HG03565 (cell line): Measurements from ENCODE around the gene TXNRD1.
"Not testable (repeated sequence)": the region's sequence is repeated elsewhere in the genome, so short reads cannot be mapped to it uniquely, and the experiment has no call there.

ENCODE experiments used
- ATAC-seq: cut with Tn5 transposase; IDR thresholded peaks from one replicate; pipeline ENCODE4 v1.9.1; 2021; ENCODE audit warnings: mild to moderate bottlenecking, moderate library complexity; ENCODE audit not compliant: unreplicated experiment

TXNRD1 gene

DNA sequence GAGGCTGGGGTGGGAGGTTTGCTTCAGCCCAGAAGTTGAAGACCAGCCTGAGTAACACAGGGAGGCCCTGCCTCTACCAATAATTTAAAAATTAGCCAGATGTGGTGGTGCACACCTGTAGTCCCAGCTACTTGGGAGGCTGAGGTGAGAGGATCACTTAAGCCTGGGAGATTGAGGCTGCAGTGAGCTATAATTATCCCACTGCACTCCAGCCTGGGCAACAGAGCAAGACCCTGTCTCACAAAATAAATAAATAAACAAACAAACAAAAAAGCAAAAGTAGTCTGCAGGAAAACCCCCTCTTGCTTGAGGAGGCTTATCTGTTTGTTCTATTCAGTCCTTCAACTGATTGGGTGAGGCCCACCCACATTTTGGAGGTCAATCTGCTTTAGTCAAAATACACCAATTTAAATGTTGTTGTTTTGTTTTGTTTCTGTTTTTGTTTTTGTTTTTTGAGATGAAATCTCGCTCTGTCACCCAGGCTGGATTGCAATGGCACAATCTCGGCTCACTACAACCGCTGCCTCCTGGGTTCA, 24.9 kb upstream of the TXNRD1 start:
- no peak for ATAC-seq

- ATAC-seq, result no peak
Observed at GRCh38 chr12:104197264-104197663, 18.3 kb upstream of the TXNRD1 start.

DNA sequence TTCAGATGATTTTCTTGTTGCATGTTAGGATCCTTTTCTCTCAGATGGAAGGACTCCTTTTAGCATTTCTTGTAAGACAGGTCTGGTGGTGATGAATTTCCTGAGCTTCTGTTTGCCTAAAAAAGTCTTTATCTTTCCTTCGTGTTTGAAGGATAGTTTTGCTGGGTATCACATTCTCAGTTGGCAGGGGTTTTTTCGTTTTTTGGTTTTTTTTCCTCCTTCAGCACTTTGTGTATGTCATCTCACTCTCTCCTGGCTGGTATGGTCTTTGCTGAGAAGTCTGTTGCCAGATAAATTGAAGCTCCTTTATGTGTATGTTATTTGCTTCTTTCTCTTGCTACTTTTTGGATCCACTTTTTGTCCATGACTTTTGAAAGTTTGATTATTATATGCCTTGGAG, 15.6 kb upstream of the TXNRD1 start:
- ATAC-seq, result no peak

GRCh38 chr12:104201238-104202001, 14.2 kb upstream of the TXNRD1 start:
- no peak for ATAC-seq

DNA sequence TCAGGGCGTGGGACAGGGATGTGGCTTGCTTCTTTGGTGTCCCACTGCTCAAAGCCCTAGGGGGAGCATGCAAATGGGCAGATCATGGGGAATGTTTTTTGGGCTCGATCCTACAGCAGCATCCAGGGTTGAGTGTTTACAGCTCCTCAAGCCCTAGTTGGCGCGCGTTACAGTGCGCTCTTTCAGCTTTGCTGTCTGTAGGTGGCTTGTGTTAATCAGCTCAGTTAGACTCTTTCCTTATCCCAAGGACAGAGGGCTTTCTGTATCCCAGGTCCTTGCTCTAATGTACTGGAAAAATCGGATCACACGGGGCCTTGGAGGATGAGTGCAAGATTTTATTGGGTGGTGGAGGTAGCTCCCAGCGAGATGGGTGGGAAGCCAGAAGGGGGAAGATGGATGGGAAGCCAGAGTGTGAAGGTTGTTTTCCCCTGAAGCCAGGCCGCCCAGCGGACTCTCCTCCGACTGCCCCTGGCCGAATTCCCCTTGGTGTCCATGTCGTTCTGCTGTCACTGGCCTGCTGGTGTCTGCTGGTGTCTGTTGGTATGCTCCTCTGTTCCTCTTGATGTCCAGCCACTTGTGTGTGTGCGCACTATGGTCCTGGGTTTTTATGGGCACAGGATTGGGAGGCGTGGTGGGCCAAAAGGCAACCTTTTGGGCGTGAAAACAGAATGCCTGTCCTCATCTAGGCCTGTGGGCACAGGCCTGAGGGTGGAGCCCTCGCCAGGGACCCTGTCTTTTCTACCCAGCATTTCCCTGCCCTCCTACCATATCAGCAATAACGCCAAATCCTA, 10.7 kb upstream of the TXNRD1 start:
- ATAC-seq, result no peak

GRCh38 chr12:104207416-104208205, 8.0 kb upstream of the TXNRD1 start:
- ATAC-seq, result no peak

DNA sequence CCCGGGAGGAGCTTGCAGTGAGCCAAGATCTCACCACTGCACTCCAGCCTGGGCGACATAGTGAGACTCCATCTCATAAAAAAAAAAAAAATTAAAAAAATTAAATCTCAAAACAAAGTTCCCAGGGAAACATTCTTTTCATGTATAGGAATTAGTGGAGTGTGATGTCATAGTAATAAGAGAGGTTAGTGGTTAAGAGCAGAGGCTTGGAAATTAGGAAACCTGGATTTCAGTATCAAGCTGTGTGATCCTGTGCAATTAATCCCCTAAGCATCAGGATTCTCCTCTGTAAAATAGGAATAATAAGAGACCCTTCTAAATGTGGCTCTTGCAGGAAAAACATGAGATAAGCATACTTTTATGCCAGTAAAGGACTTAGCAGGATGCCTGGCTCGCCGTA, 3.1 kb upstream of the TXNRD1 start:
- no peak for ATAC-seq

DNA sequence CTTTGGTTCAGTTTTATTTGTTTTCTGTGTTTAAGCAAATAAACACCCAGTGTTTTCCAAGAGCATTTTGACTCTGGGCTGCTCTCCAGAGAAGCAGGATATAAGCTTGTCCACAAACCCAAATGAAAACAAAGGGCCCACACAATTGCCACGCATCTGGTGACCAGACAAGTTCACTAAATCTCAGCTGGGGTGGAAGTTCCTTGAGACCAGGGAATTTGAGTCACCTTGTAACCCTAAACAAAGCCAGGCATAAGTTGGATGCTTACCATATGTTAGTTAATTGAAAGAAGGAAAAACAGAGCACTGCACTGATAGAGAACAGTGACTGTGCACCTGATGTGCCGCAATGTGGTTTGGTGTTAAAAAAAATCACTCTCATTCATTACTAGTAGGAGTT, 1.6 kb upstream of the TXNRD1 start:
- ATAC-seq, result no peak

- ATAC-seq, result no peak
Observed at GRCh38 chr12:104216521-104216924, 944 bp downstream of the TXNRD1 start.

- ATAC-seq, result not testable (repeated sequence)
Observed at GRCh38 chr12:104218506-104218905, 2.9 kb downstream of the TXNRD1 start.

DNA sequence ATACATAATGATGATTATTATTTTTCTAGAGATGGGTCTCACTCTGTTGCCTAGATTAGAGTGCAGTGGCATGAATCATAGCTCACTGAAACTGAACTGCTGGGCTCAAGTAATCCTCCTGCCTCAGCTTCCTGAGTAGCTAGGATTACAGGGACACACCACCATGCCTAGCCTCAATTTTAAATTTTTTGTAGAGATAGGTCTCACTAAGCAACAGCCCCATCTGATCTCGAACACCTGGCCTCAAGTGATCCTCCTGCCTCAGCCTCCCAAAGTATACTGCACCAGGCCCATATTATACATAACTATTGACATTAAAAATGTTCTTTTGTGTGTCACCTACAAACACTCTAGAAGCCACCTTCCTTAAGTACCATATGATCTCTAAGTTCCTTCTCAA, 3.4 kb downstream of the TXNRD1 start:
- ATAC-seq, result no peak

GRCh38 chr12:104219361-104219892, 3.8 kb downstream of the TXNRD1 start:
- ATAC-seq, result no peak

DNA sequence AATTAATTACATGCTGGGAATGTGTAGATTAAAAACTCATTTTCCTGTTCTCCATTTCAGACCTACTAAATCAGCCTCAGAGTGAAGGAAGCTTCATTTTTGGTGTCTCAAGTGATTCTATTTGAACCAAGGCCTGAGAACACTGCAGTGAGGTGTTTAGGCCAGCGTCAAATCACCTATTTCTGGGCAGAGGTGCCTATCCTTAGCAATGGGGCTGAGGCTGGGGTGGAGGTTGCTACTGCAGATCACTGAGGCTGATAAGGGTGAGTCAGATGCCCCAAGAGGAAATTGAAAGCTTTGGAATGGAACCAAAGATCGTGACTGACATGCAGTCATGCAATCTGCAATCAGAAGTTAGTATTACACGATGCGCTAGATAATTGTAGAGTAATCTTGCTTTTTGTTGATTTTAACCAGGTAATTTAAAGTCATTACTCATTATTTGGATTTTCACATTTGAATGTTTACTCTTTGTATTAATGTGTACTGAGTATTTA, 4.4 kb downstream of the TXNRD1 start:
- no peak for ATAC-seq

GRCh38 chr12:104220931-104221330, 5.4 kb downstream of the TXNRD1 start:
- ATAC-seq, result no peak

GRCh38 chr12:104222976-104223375, 7.4 kb downstream of the TXNRD1 start:
- no peak for ATAC-seq

DNA sequence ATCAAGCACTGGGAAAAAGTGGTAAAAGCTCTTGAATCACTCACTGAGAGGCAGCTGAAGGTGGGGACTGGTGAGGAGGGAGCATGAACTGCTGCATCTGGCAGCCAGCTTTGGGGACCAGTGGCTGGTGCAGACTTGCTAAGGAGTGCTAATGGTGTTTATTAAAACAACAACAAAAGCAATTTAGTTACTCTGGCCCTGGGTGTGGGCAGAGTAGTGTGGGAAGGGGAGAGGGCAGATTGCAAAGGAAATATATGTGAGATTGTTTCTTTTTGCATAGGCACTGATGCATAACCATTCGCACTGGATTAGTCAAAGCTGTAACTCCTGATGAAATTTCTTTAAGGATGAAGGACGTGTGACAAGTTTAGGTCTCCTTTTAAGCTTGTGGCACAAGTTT, 8.1 kb downstream of the TXNRD1 start:
- ATAC-seq, result no peak

DNA sequence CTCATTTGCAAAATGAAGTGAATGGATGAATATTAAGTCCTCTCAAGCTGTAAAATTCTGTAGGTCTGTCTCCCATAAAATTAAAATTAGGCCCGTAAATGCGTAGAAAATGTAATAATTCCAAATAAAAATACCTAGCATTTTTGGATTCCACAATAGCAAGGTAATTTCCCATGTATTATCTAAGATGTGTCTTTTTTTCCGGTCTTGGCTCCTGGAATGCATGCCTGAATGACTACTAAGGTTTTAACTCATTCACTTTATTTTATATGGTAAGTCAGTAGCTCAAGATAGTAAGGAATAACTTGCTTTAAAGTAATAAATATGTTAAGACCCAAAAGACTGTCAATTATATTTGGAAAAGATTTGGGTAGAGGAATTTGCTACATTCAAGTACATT, 11.1 kb downstream of the TXNRD1 start:
- no peak for ATAC-seq

- no peak for ATAC-seq
Observed at GRCh38 chr12:104230304-104231095, 14.9 kb downstream of the TXNRD1 start.

GRCh38 chr12:104232609-104233280, 17.2 kb downstream of the TXNRD1 start:
- no peak for ATAC-seq
